Stomach (tissue), 9 donors: ENCODE measurements around the gene INPP5K. TPM values are rescaled to one million over a fixed set of nuclear protein-coding genes. Genes with fewer than 3 reads are reported as not detected.

Experiments used
- DNase-seq, 2 donors: peaks; one replicate each; pipeline versions ENCODE4 v3.0.0 to v3.0.0-alpha.2; 2013 to 2019
- H3K27ac ChIP-seq, 5 donors: fragments of 200-600 bp in 4 of 5; sonication (generic) in 4 of 5; one replicate each; pipeline ENCODE4 v1.5.1; 2013 to 2019; ENCODE audit warnings: mild to moderate bottlenecking in 1 of 5, moderate library complexity in 1 of 5
- H3K27me3 ChIP-seq, 3 donors: fragments of 200-600 bp; sonication (generic); one replicate each; pipeline ENCODE4 v1.5.1; 2017 to 2019; ENCODE audit warnings: mixed run types in 1 of 3
- H3K36me3 ChIP-seq, 4 donors: fragments of 200-600 bp; sonication (generic); 1 replicate in 3 of 4; 2 replicates in 1 of 4; pipeline ENCODE4 v1.5.1; 2016 to 2019
- H3K4me1 ChIP-seq, 4 donors: fragments of 200-600 bp; sonication (generic); one replicate each; pipeline ENCODE4 v1.5.1; 2016 to 2019
- H3K4me3 ChIP-seq, 4 donors: fragments of 200-600 bp; sonication (generic) in 3 of 4; one replicate each; pipeline ENCODE4 v1.5.1; 2016 to 2019; ENCODE audit warnings: mild to moderate bottlenecking in 1 of 4
- H3K9me3 ChIP-seq, 4 donors: fragments of 200-600 bp; sonication (generic); one replicate each; pipeline ENCODE4 v1.5.1; 2016 to 2019
- EP300 ChIP-seq: sonication (generic); formaldehyde crosslinking; IDR thresholded peaks from one replicate; pipeline ENCODE4 v1.6.1; 2017; ENCODE audit warnings: antibody characterized with exemption
- POLR2A ChIP-seq, 4 donors: fragments of 450-650 bp; IDR thresholded peaks; one replicate each; pipeline ENCODE4 v1.6.1; 2016; ENCODE audit warnings: antibody characterized with exemption in 4 of 4, control low read depth in 2 of 4, mild to moderate bottlenecking in 1 of 4, moderate library complexity in 1 of 4
- POLR2AphosphoS5 ChIP-seq, 3 donors: sonication (generic); formaldehyde crosslinking; IDR thresholded peaks; one replicate each; pipeline ENCODE4 v1.6.1; 2016; ENCODE audit warnings: antibody characterized with exemption in 3 of 3
- WGBS, 5 donors: extraction: QIAGEN DNeasy Blood & Tissue Kit in 3 of 5; methylation state at CpG; one replicate each; pipeline versions ENCODE4 v1.1.5 to v1.1.7; 2013 to 2018; 5-methylcytosine and 5-hydroxymethylcytosine counted together
- intact Hi-C: fragments of 100-400 bp; cut with DNase I; formaldehyde crosslinking; loops from one replicate; pipeline ENCODE4 v1.15.1; 2023; ENCODE audit warnings: low total_unique reads
- polyA plus RNA-seq, 3 donors: library from polyadenylated mRNA; stranded (reverse); fragments of 200-250 nt; gene quantifications; one replicate each; pipeline ENCODE4 v1.2.3, GENCODE V29; 2013
- total RNA-seq, 5 donors: library from RNA; depleted of rRNA; stranded (reverse); fragments of >200 nt; gene quantifications; one replicate each; pipeline versions ENCODE4 v1.1.0 to v1.2.3, GENCODE V29; 2014 to 2016
- TF ChIP-seq, protein P1 (sequence below), 7 experiments: fragments of 450-650 bp in 4 of 7; fragments of 200-600 bp in 3 of 7; sonication (generic) in 3 of 7; IDR thresholded peaks; one replicate each; pipeline ENCODE4 v1.5.1; 2016 to 2019; ENCODE audit warnings: antibody characterized with exemption in 7 of 7, control low read depth in 2 of 7, mild to moderate bottlenecking in 1 of 7
- donor health status: healthy with polysubstance abuse.
- donor health status: Bipolar disorder and iron deficiency.
- donor health status: healthy.

Gene INPP5K
- total and polyA plus RNA-seq, 8 donors = 22.9 to 97.6 (median 47.6) TPM

DNA sequence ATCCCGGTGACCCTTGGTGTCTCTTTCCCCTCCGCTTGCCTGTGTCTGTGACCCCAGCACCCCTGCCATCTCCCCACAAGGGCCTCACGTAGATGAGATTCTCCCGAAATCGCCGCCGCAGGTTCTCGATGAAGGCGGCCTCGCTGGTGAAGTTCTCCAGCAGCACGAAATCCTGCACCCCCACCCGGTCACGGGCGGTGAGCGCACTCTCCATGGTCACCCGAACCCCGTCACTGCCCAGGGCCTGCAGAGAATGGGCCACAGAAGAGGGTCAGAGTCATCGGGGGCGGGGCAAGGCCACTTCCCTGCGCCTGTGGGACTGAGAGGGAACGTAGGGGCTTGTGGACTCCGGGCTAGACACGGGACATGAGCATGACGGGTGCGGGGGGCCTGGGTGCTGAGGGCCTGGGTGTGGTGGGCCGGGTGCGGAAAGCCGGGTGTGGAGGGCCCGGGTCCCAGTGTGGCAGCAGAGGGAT lies 32.3 kb downstream of the INPP5K start:
- H3K4me1 ChIP-seq = peaks cover 49 to 76% (median 66%) of the 10 kb centered on the region in 4 donors
- DNase-seq = no peak
- intact Hi-C loops = no loop called here
- no peaks in the 10 kb centered on the region for H3K9me3 ChIP-seq
- H3K36me3 ChIP-seq = peaks cover 31 to 50% (median 48%) of the 10 kb centered on the region in 4 donors
- peaks cover 0 to 6% (median 0%) of the 10 kb centered on the region in 3 donors for H3K27me3 ChIP-seq
- H3K27ac ChIP-seq = peak overlapping the region; percentile 96 to 99 (median 98)
- peak overlapping the region; percentile 68 to 81 (median 76) for H3K4me3 ChIP-seq
- WGBS, 5 donors = 73 to 91% (median 83%) methylated on average over 29 of the region's 29 CpGs
- TF ChIP-seq POLR2A (IDR thresholded peaks at IDR 0.05) (no peak), EP300 (no peak), POLR2AphosphoS5 (IDR thresholded peaks at IDR 0.05) (no peak)
- TF ChIP-seq, protein P1, sequence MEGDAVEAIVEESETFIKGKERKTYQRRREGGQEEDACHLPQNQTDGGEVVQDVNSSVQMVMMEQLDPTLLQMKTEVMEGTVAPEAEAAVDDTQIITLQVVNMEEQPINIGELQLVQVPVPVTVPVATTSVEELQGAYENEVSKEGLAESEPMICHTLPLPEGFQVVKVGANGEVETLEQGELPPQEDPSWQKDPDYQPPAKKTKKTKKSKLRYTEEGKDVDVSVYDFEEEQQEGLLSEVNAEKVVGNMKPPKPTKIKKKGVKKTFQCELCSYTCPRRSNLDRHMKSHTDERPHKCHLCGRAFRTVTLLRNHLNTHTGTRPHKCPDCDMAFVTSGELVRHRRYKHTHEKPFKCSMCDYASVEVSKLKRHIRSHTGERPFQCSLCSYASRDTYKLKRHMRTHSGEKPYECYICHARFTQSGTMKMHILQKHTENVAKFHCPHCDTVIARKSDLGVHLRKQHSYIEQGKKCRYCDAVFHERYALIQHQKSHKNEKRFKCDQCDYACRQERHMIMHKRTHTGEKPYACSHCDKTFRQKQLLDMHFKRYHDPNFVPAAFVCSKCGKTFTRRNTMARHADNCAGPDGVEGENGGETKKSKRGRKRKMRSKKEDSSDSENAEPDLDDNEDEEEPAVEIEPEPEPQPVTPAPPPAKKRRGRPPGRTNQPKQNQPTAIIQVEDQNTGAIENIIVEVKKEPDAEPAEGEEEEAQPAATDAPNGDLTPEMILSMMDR (IDR thresholded peaks at IDR 0.05) = no peak

DNA sequence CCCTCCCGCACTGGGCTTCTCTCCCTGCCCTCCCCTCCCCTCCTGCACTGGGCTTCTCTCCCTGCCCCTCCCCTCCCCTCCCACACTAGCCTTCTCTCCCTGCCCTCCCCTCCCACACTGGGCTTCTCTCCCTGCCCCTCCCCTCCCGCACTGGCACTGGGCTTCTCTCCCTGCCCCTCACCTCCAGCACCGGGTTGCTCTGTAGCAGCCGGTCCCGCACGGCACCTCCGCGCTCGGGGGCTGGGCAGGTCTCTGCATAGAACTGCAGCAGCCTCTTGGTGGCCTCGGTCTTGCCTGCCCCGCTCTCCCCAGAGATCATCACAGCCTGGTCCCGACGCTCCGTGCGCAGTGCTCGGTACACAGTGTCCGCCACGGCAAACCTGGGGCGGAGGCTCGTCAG lies 33.7 kb downstream of the INPP5K start:
- intact Hi-C loops = no loop called here
- peak in 1 of 2 donors; percentile 51 for DNase-seq
- TF ChIP-seq POLR2A (IDR thresholded peaks at IDR 0.05) (no peak), EP300 (no peak), POLR2AphosphoS5 (IDR thresholded peaks at IDR 0.05) (no peak)
- TF ChIP-seq, protein P1 (IDR thresholded peaks at IDR 0.05) = no peak
- H3K9me3 ChIP-seq = no peaks in the 10 kb centered on the region
- H3K4me3 ChIP-seq = no peak overlapping the region
- H3K4me1 ChIP-seq = peaks cover 40 to 65% (median 53%) of the 10 kb centered on the region in 4 donors
- H3K27ac ChIP-seq = peak overlapping the region in 4 of 5 donors; percentile 17 to 98 (median 59)
- H3K36me3 ChIP-seq = peaks cover 44 to 64% (median 62%) of the 10 kb centered on the region in 4 donors
- H3K27me3 ChIP-seq = peaks cover 0 to 6% (median 0%) of the 10 kb centered on the region in 3 donors
- 75 to 85% (median 78%) methylated on average over 11 to 20 of the region's 20 CpGs for WGBS, 5 donors

DNA sequence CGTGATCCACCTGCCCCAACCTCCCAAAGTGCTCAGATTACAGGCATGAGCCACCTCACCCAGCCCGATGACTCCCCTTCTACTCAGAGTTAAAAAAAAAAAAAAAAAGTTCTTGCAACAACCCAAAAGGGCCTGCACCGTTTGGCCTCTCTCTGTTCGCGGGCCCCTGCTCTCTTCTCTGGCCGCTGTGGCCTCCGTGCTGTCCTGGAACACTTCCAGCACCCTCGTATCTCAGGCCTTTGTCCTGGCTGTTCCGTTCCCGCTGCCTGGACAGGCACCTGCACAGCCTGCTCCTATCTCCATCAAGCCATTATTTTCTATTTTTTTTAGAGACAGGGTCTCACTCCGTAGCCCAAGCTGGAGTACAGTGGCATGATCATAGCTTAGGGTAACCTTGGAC lies 34.7 kb downstream of the INPP5K start:
- H3K36me3 ChIP-seq = peaks cover 53 to 74% (median 72%) of the 10 kb centered on the region in 4 donors
- DNase-seq = peak in 1 of 2 donors; percentile 61
- H3K27ac ChIP-seq = peak overlapping the region in 2 of 5 donors; percentile 58 to 98
- no peaks in the 10 kb centered on the region for H3K27me3 ChIP-seq
- no peaks in the 10 kb centered on the region for H3K9me3 ChIP-seq
- WGBS, 5 donors = 36 to 69% (median 50%) methylated on average over 11 of the region's 11 CpGs
- TF ChIP-seq, protein P1 (IDR thresholded peaks at IDR 0.05) = no peak
- TF ChIP-seq POLR2A (IDR thresholded peaks at IDR 0.05) = no peak
- intact Hi-C loops = no loop called here
- no peak overlapping the region for H3K4me3 ChIP-seq
- peaks cover 30 to 56% (median 45%) of the 10 kb centered on the region in 4 donors for H3K4me1 ChIP-seq

DNA sequence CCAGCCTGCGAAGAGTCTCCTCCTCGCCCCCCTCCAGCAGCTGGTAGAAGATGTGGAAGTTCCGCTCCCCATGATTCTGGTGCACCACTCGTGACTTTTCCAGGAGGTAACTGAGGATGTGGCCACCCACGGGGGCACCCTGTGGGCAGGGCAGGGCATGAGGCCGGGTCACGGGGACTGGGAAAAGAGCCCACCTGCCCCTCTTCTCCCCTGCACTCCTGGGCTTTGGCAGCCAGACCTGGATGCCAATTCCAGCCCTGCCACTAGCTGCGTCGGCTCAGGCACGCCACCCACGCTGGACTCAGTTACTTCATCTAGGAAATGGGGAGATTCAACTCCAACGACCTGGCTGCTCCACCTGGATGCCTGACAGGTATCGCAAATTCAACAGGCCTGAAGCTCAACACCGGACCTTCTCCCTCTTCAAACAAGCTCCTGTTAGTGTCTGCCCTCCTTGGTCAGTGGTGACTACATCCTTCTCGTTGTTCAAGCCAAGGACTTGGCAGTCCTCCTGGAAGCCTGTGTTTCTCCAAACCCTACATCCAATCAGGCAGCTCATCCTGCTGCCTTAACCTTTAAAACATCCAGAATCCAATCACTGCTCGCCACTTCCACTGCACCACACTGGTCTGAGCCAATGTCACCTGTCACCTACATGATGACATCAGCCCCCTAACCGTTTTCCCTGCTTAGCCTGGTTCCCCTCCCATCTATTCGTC lies 35.5 kb downstream of the INPP5K start:
- no peaks in the 10 kb centered on the region for H3K27me3 ChIP-seq
- DNase-seq = no peak
- TF ChIP-seq, protein P1 (IDR thresholded peaks at IDR 0.05) = no peak
- TF ChIP-seq EP300 = no peak
- no peak for TF ChIP-seq POLR2A (IDR thresholded peaks at IDR 0.05)
- no peak for TF ChIP-seq POLR2AphosphoS5 (IDR thresholded peaks at IDR 0.05)
- peaks cover 22 to 53% (median 39%) of the 10 kb centered on the region in 4 donors for H3K4me1 ChIP-seq
- WGBS, 5 donors = 69 to 82% (median 78%) methylated on average over 14 to 18 of the region's 18 CpGs
- H3K36me3 ChIP-seq = peaks cover 61 to 82% (median 80%) of the 10 kb centered on the region in 4 donors
- intact Hi-C loops = no loop called here
- H3K27ac ChIP-seq = peak overlapping the region in 2 of 5 donors; percentile 58 to 98
- H3K9me3 ChIP-seq = no peaks in the 10 kb centered on the region
- H3K4me3 ChIP-seq = no peak overlapping the region
